Cardiac fibroblast (primary cell): ENCODE results near the gene SDC3.

Experiments
- DNase-seq, 2 donors: peaks; one replicate each; pipeline versions ENCODE4 v3.0.0 to v3.0.0-alpha.2; 2010; ENCODE audit warnings: low read depth in 2 of 2
- H3K4me3 ChIP-seq, 2 donors: replicated peaks in 1 of 2; 1 replicate in 1 of 2; 2 replicates in 1 of 2; pipeline ENCODE4 v1.5.1; 2011; ENCODE audit warnings: low read depth in 2 of 2, low read length in 2 of 2, mild to moderate bottlenecking in 2 of 2, moderate library complexity in 1 of 2
- CTCF ChIP-seq: IDR thresholded peaks from one replicate; pipeline ENCODE4 v1.5.1; 2011; ENCODE audit warnings: low read depth, mild to moderate bottlenecking, low read length, inconsistent platforms

SDC3 gene

GRCh38 chr1:30822966-30823581, 85.5 kb downstream of the SDC3 start:
- no peak for TF ChIP-seq CTCF
- peak in 1 of 2 donors; percentile 73 for DNase-seq
- no peak overlapping the region for H3K4me3 ChIP-seq

GRCh38 chr1:30822006-30822405, 86.6 kb downstream of the SDC3 start:
- no peak for TF ChIP-seq CTCF
- no peak for DNase-seq
- H3K4me3 ChIP-seq = no peak overlapping the region

GRCh38 chr1:30820299-30820698, 88.3 kb downstream of the SDC3 start:
- no peak for DNase-seq
- no peak overlapping the region for H3K4me3 ChIP-seq
- no peak for TF ChIP-seq CTCF
